H9 (cell line): Measurements from ENCODE around the gene RBM5. TPM values are rescaled to one million over a fixed set of nuclear protein-coding genes. Genes with fewer than 3 reads are reported as not detected.
A peak's percentile ranks its signal among the peaks of the same experiment; 100 is the strongest.

Source experiments
- DNase-seq: peaks from one replicate; pipeline ENCODE4 v3.0.0-alpha.2; 2017
- H2AFZ ChIP-seq: one replicate; pipeline ENCODE4 v1.6.1; 2013; ENCODE audit warnings: mild to moderate bottlenecking, low read length, control low read depth, moderate library complexity
- H2AK5ac ChIP-seq: 2 replicates; pipeline ENCODE4 v1.6.1; 2013; ENCODE audit warnings: low read length, control low read depth, mixed read lengths; ENCODE audit not compliant: insufficient read length
- H2BK120ac ChIP-seq: one replicate; pipeline ENCODE4 v1.6.1; 2013; ENCODE audit warnings: low read depth, mild to moderate bottlenecking, low read length, control low read depth, inconsistent platforms; ENCODE audit not compliant: poor library complexity, severe bottlenecking
- H2BK12ac ChIP-seq: 2 replicates; pipeline ENCODE4 v1.6.1; 2013; ENCODE audit warnings: low read length, control low read depth, mixed read lengths, low read depth; ENCODE audit not compliant: insufficient read length
- H2BK15ac ChIP-seq: 2 replicates; pipeline ENCODE4 v1.6.1; 2013; ENCODE audit warnings: low read depth, low read length, control low read depth
- H2BK20ac ChIP-seq: one replicate; pipeline ENCODE4 v1.6.1; 2013; ENCODE audit warnings: low read depth, mild to moderate bottlenecking, low read length, control low read depth, inconsistent platforms; ENCODE audit not compliant: poor library complexity, severe bottlenecking
- H2BK5ac ChIP-seq: 2 replicates; pipeline ENCODE4 v1.6.1; 2013; ENCODE audit warnings: low read length, control low read depth, mixed read lengths; ENCODE audit not compliant: insufficient read length
- H3K14ac ChIP-seq: 2 replicates; pipeline ENCODE4 v1.6.1; 2013; ENCODE audit warnings: low read length, control low read depth; ENCODE audit not compliant: insufficient read depth
- H3K18ac ChIP-seq: 2 replicates; pipeline ENCODE4 v1.6.1; 2013; ENCODE audit warnings: low read depth, mild to moderate bottlenecking, mixed read lengths, low read length, control low read depth; ENCODE audit not compliant: insufficient read length
- H3K23ac ChIP-seq: 2 replicates; pipeline ENCODE4 v1.6.1; 2013; ENCODE audit warnings: low read length, control low read depth, mixed read lengths, low read depth; ENCODE audit not compliant: insufficient read length
- H3K23me2 ChIP-seq: 2 replicates; pipeline ENCODE4 v1.6.1; 2013; ENCODE audit warnings: low read depth, mild to moderate bottlenecking, mixed read lengths, low read length, control low read depth; ENCODE audit not compliant: insufficient read length, poor library complexity, severe bottlenecking
- H3K27ac ChIP-seq: 2 replicates; pipeline ENCODE4 v1.5.1; 2013; ENCODE audit warnings: low read length, control low read depth, mixed read lengths, low read depth; ENCODE audit not compliant: insufficient read length
- H3K27me3 ChIP-seq: 2 replicates; pipeline ENCODE4 v1.6.1; 2013; ENCODE audit warnings: low read length, control low read depth, inconsistent platforms; ENCODE audit not compliant: insufficient read depth
- H3K4ac ChIP-seq: 2 replicates; pipeline ENCODE4 v1.6.1; 2013; ENCODE audit warnings: low read depth, mild to moderate bottlenecking, control low read depth, inconsistent platforms, low read length, moderate library complexity
- H3K4me1 ChIP-seq: 2 replicates; pipeline ENCODE4 v1.6.1; 2013; ENCODE audit warnings: low read length, control low read depth, inconsistent platforms; ENCODE audit not compliant: insufficient read depth
- H3K4me2 ChIP-seq: 2 replicates; pipeline ENCODE4 v1.6.1; 2013; ENCODE audit warnings: low read length, control low read depth, mixed read lengths; ENCODE audit not compliant: insufficient read length, insufficient read depth
- H3K56ac ChIP-seq: 2 replicates; pipeline ENCODE4 v1.6.1; 2013; ENCODE audit warnings: low read depth, mild to moderate bottlenecking, mixed read lengths, low read length, control low read depth; ENCODE audit not compliant: insufficient read length
- H3K79me1 ChIP-seq: 2 replicates; pipeline ENCODE4 v1.6.1; 2013; ENCODE audit warnings: low read depth, mild to moderate bottlenecking, moderate library complexity, low read length, control low read depth, inconsistent platforms; ENCODE audit not compliant: insufficient read depth, poor library complexity, severe bottlenecking
- H3K79me2 ChIP-seq: 2 replicates; pipeline ENCODE4 v1.6.1; 2013; ENCODE audit warnings: low read length, control low read depth, inconsistent platforms; ENCODE audit not compliant: insufficient read depth
- H3K9ac ChIP-seq: 2 replicates; pipeline ENCODE4 v1.6.1; 2013; ENCODE audit warnings: low read length, control low read depth, mixed read lengths; ENCODE audit not compliant: insufficient read length; ENCODE audit errors: extremely low read depth
- H3K9me3 ChIP-seq: one replicate; pipeline ENCODE4 v1.6.1; 2013; ENCODE audit warnings: low read depth, low read length, inconsistent platforms; ENCODE audit not compliant: control insufficient read depth
- H3T11ph ChIP-seq: one replicate; pipeline ENCODE4 v1.6.1; 2013; ENCODE audit warnings: mild to moderate bottlenecking, low read length, control low read depth, inconsistent platforms
- H4K20me1 ChIP-seq: one replicate; pipeline ENCODE4 v1.6.1; 2013; ENCODE audit not compliant: control insufficient read depth, insufficient read length, insufficient read depth
- H4K5ac ChIP-seq: 2 replicates; pipeline ENCODE4 v1.6.1; 2013; ENCODE audit warnings: low read depth, mild to moderate bottlenecking, mixed read lengths, low read length, control low read depth; ENCODE audit not compliant: insufficient read length
- H4K8ac ChIP-seq: replicated peaks from 2 replicates; pipeline ENCODE4 v1.6.1; 2013; ENCODE audit warnings: low read length, control low read depth, mixed read lengths, low read depth; ENCODE audit not compliant: insufficient read length
- H4K91ac ChIP-seq: 2 replicates; pipeline ENCODE4 v1.6.1; 2013; ENCODE audit warnings: low read depth, mild to moderate bottlenecking, moderate library complexity, mixed read lengths, low read length, control low read depth; ENCODE audit not compliant: insufficient read length
- H3K27ac Mint-ChIP-seq, 3 experiments: 2 replicates in 2 of 3; 3 replicates in 1 of 3; pipeline ENCODE4 v1.8.0; 2020 to 2021; ENCODE audit warnings: mixed read lengths in 3 of 3, mild to moderate bottlenecking in 1 of 3, moderate library complexity in 1 of 3
- H3K27me3 Mint-ChIP-seq: 2 replicates; pipeline ENCODE4 v1.8.0; 2021; ENCODE audit warnings: low read depth, mild to moderate bottlenecking, moderate library complexity, mixed read lengths
- H3K36me3 Mint-ChIP-seq, 3 experiments: 2 replicates in 2 of 3; 3 replicates in 1 of 3; pipeline ENCODE4 v1.8.0; 2020 to 2021; ENCODE audit warnings: low read depth in 3 of 3, mixed read lengths in 3 of 3; ENCODE audit not compliant: insufficient read depth in 1 of 3
- H3K4me1 Mint-ChIP-seq, 2 experiments: 2 replicates each; pipeline ENCODE4 v1.8.0; 2020; ENCODE audit warnings: mixed read lengths in 2 of 2
- H3K4me3 Mint-ChIP-seq, 2 experiments: 2 replicates in 1 of 2; 3 replicates in 1 of 2; pipeline ENCODE4 v1.8.0; 2020 to 2021; ENCODE audit warnings: mild to moderate bottlenecking in 2 of 2, mixed read lengths in 2 of 2, moderate library complexity in 1 of 2
- H3K9me3 Mint-ChIP-seq, 2 experiments: 2 replicates in 1 of 2; 3 replicates in 1 of 2; pipeline ENCODE4 v1.8.0; 2020; ENCODE audit warnings: mild to moderate bottlenecking in 2 of 2, mixed read lengths in 2 of 2, moderate library complexity in 1 of 2
- CTCF ChIP-seq: fragments of 200-600 bp; sonication (generic); conservative IDR thresholded peaks from 3 replicates; pipeline ENCODE4 v1.8.0; 2021; ENCODE audit warnings: antibody characterized with exemption, mild to moderate bottlenecking
- WGBS: extraction: QIAGEN DNeasy Blood & Tissue Kit; methylation state at CpG from one replicate; pipeline ENCODE4 v1.1.7; 2013; ENCODE audit warnings: missing lambda C conversion rate, low lambda C conversion rate, mixed read lengths; ENCODE audit not compliant: insufficient read length; ENCODE audit errors: extremely low coverage; 5-methylcytosine and 5-hydroxymethylcytosine counted together
- total RNA-seq: library from RNA; stranded (reverse); gene quantifications from 2 replicates; pipeline ENCODE4 v1.2.1, GENCODE V29; 2021

The RBM5 gene
- total RNA-seq, 1 experiment from 2014 or later, result 123 TPM

- Histone ChIP-seq H4K20me1 (no peaks in the 10 kb centered on the region), H4K91ac (no peak overlapping the region), H3K4ac (no peak overlapping the region)
Observed at GRCh38 chr3:50095352-50095998, 6.8 kb downstream of the RBM5 start.

More at GRCh38 chr3:50095352-50095998, 6.8 kb downstream of the RBM5 start:
- no peaks in the 10 kb centered on the region for H3K9me3 ChIP-seq
- no peak overlapping the region for H3K4me3 Mint-ChIP-seq
- H2BK20ac ChIP-seq, result no peak overlapping the region
- TF ChIP-seq CTCF, result no peak
- no peaks in the 10 kb centered on the region for H3K27me3 Mint-ChIP-seq
- H3K79me1 ChIP-seq, result peaks cover 8% of the 10 kb centered on the region
- H4K5ac ChIP-seq, result no peak overlapping the region
- no peak overlapping the region for H4K8ac ChIP-seq
- no peaks in the 10 kb centered on the region for H3K27me3 ChIP-seq
- peaks cover under 1 to 3% of the 10 kb centered on the region in 2 experiments; a peak in 3 of 4 replicates for H3K4me1 Mint-ChIP-seq
- no peak for DNase-seq
- no peaks in the 10 kb centered on the region for H3K9me3 Mint-ChIP-seq
- no peak overlapping the region for H3K27ac ChIP-seq
- no peak overlapping the region for H2AFZ ChIP-seq
- H3K18ac ChIP-seq, result no peak overlapping the region
- no peaks in the 10 kb centered on the region for H3K23me2 ChIP-seq
- no CpG with 5 or more reads among the region's 5 CpGs for WGBS
- no peak overlapping the region for H2BK5ac ChIP-seq
- H3K23ac ChIP-seq, result no peak overlapping the region
- H2AK5ac ChIP-seq, result no peak overlapping the region
- H3K4me1 ChIP-seq, result no peaks in the 10 kb centered on the region
- peaks cover 62 to 93% (median 88%) of the 10 kb centered on the region in 3 experiments; a peak in 6 of 7 replicates for H3K36me3 Mint-ChIP-seq
- no peak overlapping the region for H3T11ph ChIP-seq
- no peak overlapping the region for H3K14ac ChIP-seq
- peaks cover under 1% of the 10 kb centered on the region; the same call in 1 of the 2 replicates for H3K79me2 ChIP-seq
- no peak overlapping the region for H3K9ac ChIP-seq
- H3K56ac ChIP-seq, result no peak overlapping the region
- no peak overlapping the region for H2BK15ac ChIP-seq
- no peak overlapping the region for H2BK12ac ChIP-seq
- no peak overlapping the region for H2BK120ac ChIP-seq
- H3K27ac Mint-ChIP-seq, result peak overlapping the region in 1 of 3 experiments; percentile 44; a peak in 1 of 7 replicates
- no peak overlapping the region for H3K4me2 ChIP-seq
